Measurements from ENCODE around the gene PAXX.
A peak's percentile ranks its signal among the peaks of the same experiment; 100 is the strongest.
"Not testable (repeated sequence)": the region's sequence is repeated elsewhere in the genome, so short reads cannot be mapped to it uniquely, and the experiment has no call there.

The PAXX gene

GRCh38 chr9:136990242-136990911 lies 1.8 kb upstream of the PAXX start:
- no peak for TF ChIP-seq GATA1 (IDR thresholded peaks at IDR 0.05; ENCODE audit: low read depth, low read length)
- TF ChIP-seq POLR2A (IDR thresholded peaks at IDR 0.05; ENCODE audit: low read length) = no peak
- no peak for DNase-seq

GRCh38 chr9:136992819-136993369 lies 672 bp downstream of the PAXX start:
- no peak for DNase-seq
- TF ChIP-seq GATA1 (IDR thresholded peaks at IDR 0.05; ENCODE audit: low read depth, low read length) (no peak), POLR2A (IDR thresholded peaks at IDR 0.05; ENCODE audit: low read length) (no peak)

GRCh38 chr9:136994180-136994887 lies 2.1 kb downstream of the PAXX start:
- DNase-seq = no peak
- TF ChIP-seq GATA1 (IDR thresholded peaks at IDR 0.05; ENCODE audit: low read depth, low read length) (no peak), POLR2A (IDR thresholded peaks at IDR 0.05; ENCODE audit: low read length) (no peak)

DNA sequence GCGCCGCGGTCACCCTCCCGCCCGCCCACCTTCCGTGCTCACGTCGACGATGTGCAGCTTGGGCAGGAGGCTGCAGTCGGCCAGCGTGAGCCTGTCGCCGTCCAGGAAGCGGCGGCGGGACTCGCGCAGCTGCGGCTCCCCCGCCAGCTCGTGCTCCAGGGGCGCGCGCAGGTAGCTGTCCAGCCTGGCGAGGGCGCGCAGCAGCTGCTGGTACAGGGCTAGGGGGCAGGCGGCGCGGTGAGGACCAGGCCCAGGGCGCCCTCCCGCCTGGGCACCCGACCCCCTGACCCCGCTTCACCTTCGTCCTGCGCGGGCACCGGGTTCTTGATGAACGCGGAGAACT lies 2.6 kb downstream of the PAXX start:
- TF ChIP-seq POLR2A (IDR thresholded peaks at IDR 0.05; ENCODE audit: low read length) (no peak), GATA1 (IDR thresholded peaks at IDR 0.05; ENCODE audit: low read depth, low read length) (no peak)
- DNase-seq = no peak

DNA sequence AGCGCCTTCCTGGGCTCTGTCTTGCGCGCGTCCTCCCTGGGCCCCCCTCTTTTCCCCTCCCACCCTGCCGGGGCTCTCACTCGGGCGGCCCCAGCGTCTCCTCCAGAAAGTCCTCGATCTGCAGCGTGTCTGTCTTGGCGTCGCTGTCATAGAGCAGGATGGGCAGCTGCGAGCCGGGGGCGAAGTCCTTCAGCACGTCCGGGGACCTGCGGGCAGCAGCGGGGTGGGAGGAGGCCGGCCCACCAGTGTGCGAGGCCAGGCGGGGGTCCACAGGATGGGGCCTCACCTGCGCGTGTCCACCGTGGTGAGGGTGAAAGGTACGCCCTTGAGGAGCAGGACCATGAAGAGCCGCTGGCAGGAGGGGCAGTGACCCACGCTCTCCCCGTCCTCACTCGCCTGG lies 3.1 kb downstream of the PAXX start:
- no peak for DNase-seq
- TF ChIP-seq POLR2A (IDR thresholded peaks at IDR 0.05; ENCODE audit: low read length) (no peak), GATA1 (IDR thresholded peaks at IDR 0.05; ENCODE audit: low read depth, low read length) (no peak)

DNA sequence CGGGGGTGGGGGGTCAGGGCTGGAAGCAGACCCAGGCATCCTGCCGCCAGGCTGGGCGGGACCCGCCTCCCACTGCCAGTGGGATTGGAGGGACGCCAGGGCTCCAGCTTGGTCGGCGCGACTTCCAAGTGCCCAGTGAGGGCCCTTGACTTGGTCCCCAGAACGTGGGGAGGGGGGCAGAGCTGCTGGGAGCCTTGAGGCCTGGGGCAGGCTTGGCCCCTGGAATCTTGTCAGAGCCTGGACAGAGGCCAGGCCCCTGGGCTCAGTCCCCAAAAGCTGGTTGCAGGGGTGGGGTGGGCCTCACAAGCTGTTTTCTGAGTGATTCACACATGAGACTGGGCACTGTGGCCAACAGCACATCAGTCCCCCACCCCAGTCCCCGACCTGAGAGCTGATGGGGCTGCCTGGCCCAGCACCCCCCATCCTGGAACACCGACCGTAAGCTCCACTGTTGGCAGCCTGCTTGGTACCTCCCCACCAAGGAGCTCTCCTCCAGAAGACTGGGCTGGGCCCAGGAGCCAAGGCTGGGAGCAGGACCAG lies 3.6 kb downstream of the PAXX start:
- no peak for TF ChIP-seq GATA1 (IDR thresholded peaks at IDR 0.05; ENCODE audit: low read depth, low read length)
- TF ChIP-seq POLR2A (IDR thresholded peaks at IDR 0.05; ENCODE audit: low read length) = no peak

GRCh38 chr9:136996361-136997292 lies 4.4 kb downstream of the PAXX start, which contains the start of gene CLIC3:
Gene CLIC3 (minus strand): TSS chr9:136996568. CDS start chr9:136996543, 25 bp downstream.
- DNase-seq = peak; percentile 38 to 44
- TF ChIP-seq POLR2A (IDR thresholded peaks at IDR 0.05; ENCODE audit: low read length) (no peak), GATA1 (IDR thresholded peaks at IDR 0.05; ENCODE audit: low read depth, low read length) (no peak)

More for the DNA sequence above, 3.6 kb downstream of the PAXX start:
- peak; percentile 31 to 46 for DNase-seq

GRCh38 chr9:136997371-136997770 lies 5.1 kb downstream of the PAXX start:
- no peak for DNase-seq
- TF ChIP-seq POLR2A (IDR thresholded peaks at IDR 0.05; ENCODE audit: low read length) (no peak), GATA1 (IDR thresholded peaks at IDR 0.05; ENCODE audit: low read depth, low read length) (no peak)

DNA sequence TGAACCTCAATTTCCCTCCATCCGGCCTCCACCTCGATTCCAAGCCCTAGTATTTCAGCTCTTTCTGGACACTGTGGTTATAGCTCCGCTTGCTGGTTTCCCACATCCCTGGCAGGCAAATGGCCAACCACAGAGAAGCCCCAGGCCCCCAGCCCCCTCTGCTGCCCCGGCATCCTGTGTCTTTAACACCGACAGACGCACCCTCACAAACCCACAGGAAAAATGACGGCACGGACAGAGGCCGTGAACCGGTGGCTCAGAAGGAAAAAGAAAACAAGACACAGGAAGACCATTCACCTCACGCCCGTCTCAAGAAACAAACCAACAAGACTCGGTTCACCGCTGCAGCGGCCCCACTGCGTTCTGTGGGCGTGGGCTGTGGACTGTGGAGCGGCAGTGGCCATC lies 5.6 kb downstream of the PAXX start:
- no peak for DNase-seq
- TF ChIP-seq POLR2A (IDR thresholded peaks at IDR 0.05; ENCODE audit: low read length) (no peak), GATA1 (IDR thresholded peaks at IDR 0.05; ENCODE audit: low read depth, low read length) (no peak)

DNA sequence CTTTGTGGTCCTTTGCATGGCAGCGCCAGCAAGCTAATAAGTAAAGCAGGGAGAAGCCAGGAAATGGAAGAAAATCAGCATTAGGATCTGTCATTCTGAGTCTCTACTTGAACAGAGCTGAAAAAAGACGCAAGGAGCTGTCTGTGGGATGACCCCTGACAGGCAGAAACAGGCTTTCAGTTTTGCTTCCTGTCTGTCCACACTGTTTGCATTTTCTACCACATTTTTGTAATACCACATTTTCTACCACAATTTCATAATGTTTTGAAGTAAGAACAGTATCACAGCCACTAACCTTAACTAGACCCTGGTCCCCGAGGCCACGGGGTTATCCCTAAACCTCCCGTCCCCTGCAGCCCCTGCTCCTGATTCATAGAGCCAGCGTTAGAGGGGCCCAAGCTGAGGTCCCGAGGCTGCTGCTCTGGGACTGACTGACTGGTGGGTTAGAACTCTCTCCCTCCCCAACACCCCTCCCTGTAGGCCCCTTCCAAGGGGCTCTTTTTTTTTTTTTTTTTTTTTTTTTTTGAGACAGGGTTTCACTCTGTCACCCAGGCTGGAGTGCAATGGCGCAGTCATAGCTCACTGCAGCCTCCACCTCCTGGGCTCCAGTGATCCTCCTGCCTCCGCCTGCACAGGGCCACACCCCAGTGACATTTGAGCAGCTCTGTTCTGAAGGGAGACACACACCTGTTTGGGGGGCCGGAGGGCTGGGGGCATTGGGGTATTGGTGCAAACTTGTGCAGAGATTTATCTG lies 8.1 kb downstream of the PAXX start:
- DNase-seq = no peak
- TF ChIP-seq GATA1 (IDR thresholded peaks at IDR 0.05; ENCODE audit: low read depth, low read length) (no peak), POLR2A (IDR thresholded peaks at IDR 0.05; ENCODE audit: low read length) (no peak)

DNA sequence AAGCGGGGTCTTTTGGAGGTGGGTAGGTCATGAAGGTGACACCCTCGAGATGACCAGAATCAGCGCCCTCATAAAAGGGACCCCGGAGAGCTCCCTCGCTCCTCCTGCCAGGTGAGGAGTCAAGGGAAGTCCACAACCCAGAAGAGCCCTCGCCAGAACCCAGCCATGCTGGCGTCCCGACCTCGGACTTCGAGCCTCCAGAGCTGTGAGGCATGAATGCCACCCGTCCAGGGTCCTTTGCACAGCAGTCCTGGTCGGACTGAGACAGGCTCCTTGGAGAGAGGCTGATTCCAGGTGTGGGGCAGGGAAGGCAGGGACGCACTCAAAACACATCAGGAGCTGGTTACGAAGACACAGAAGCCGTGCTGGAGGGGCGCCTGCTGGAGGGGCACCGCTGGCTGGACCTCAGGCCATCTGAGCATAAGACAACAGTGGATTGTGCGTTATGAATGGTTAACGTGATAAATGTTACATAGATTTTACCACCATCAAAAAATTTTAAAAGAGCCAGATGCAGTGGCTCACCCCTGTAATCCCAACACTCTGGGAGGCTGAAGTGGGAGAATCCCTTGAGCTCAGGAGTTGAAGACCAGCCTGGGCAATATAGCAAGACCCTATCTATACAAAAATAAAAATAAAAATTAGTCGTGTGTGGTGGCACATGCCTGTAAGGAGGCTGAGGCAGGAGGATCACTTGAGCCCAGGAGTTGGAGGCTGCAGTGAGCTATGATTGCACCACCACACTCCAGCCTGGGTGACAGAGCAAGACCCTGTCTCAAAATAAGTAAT lies 9.8 kb downstream of the PAXX start:
- no peak for DNase-seq
- TF ChIP-seq POLR2A (IDR thresholded peaks at IDR 0.05; ENCODE audit: low read length) (no peak), GATA1 (IDR thresholded peaks at IDR 0.05; ENCODE audit: low read depth, low read length) (no peak)

DNA sequence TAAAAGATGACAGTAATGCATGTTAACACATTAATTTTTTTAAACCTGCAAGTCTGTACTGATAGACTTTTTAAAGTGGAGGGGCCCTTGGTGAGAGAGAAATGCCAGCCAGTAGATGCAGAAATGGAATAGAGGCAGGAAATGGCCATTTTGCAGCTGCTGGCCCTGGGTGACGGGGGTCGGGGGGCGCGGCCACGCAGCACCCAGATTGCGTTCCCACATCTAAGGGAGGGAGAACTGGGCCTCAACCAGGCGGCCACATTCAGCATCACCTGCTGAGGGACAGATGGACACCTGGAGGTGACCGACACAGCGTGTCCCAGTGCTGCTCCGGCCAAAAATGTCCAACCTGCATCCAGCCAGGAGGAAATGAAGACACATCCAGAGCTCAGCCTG lies 10.4 kb downstream of the PAXX start:
- DNase-seq = no peak
- TF ChIP-seq GATA1 (IDR thresholded peaks at IDR 0.05; ENCODE audit: low read depth, low read length) = no peak
- TF ChIP-seq POLR2A (IDR thresholded peaks at IDR 0.05; ENCODE audit: low read length) = no peak

- not testable (repeated sequence) for DNase-seq
These were observed 12.1 kb downstream of the PAXX start for GRCh38 chr9:137004285-137004684.
